ENCODE measurements around the gene CASZ1. TPM values are rescaled to one million over a fixed set of nuclear protein-coding genes. Genes with fewer than 3 reads are reported as not detected.

The CASZ1 gene
- total RNA-seq, 4 donors from 2014 or later = 0.88 to 6.8 (median 1.7) TPM

GRCh38 chr1:10681296-10682107 is 114.9 kb downstream of the CASZ1 start:
- TF ChIP-seq, protein P1, sequence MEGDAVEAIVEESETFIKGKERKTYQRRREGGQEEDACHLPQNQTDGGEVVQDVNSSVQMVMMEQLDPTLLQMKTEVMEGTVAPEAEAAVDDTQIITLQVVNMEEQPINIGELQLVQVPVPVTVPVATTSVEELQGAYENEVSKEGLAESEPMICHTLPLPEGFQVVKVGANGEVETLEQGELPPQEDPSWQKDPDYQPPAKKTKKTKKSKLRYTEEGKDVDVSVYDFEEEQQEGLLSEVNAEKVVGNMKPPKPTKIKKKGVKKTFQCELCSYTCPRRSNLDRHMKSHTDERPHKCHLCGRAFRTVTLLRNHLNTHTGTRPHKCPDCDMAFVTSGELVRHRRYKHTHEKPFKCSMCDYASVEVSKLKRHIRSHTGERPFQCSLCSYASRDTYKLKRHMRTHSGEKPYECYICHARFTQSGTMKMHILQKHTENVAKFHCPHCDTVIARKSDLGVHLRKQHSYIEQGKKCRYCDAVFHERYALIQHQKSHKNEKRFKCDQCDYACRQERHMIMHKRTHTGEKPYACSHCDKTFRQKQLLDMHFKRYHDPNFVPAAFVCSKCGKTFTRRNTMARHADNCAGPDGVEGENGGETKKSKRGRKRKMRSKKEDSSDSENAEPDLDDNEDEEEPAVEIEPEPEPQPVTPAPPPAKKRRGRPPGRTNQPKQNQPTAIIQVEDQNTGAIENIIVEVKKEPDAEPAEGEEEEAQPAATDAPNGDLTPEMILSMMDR (IDR thresholded peaks at IDR 0.05; ENCODE audit: low read depth) = no peak

GRCh38 chr1:10680487-10680886 is 116.0 kb downstream of the CASZ1 start:
- TF ChIP-seq, protein P1 (IDR thresholded peaks at IDR 0.05; ENCODE audit: low read depth) = no peak

DNA sequence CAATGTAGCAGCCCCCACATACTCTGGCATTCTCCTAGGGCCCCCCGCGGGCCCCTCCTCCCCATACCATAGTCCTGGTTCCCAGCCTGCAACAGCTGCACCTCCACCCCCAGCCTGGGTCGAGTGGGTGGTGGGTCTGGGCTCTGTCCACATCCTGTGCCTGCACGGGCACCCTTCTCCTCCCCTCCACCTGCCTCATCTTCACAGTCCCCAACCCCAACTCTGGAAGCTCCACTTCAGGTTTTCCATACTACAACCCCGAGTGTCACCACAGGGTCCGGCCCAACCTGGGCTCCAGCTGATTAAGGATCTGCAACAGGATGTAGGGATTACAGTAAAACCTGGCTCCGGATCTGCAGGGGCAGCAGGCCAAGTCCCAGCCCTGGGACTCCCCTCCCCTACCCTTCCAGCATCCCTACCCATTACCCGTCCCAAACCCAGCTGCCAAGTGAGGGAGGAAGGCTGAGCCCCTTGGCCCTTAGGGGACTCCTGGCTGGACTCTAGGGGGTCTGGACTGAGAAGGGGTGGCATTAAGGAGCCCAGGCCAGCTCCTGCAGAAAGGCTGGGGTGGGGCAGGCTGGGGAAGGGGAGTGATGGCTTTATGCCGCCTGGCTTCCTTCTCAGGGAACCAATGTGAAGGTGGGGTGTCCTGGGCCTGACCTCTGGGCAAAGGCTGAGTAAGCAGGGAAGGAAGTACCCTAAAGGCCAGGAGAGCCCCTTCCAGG is 116.8 kb downstream of the CASZ1 start:
- TF ChIP-seq, protein P1 (IDR thresholded peaks at IDR 0.05; ENCODE audit: low read depth) = no peak

GRCh38 chr1:10678852-10679251 is 117.6 kb downstream of the CASZ1 start:
- TF ChIP-seq, protein P1 (IDR thresholded peaks at IDR 0.05; ENCODE audit: low read depth) = no peak

- TF ChIP-seq, protein P1 (IDR thresholded peaks at IDR 0.05; ENCODE audit: low read depth) = no peak
These were observed 118.0 kb downstream of the CASZ1 start for GRCh38 chr1:10678402-10678801.

GRCh38 chr1:10677491-10678391 is 118.7 kb downstream of the CASZ1 start:
- TF ChIP-seq, protein P1 (IDR thresholded peaks at IDR 0.05; ENCODE audit: low read depth) = no peak
